HepG2 (cell line): Measurements from ENCODE around the gene DENND4C. TPM values are rescaled to one million over a fixed set of nuclear protein-coding genes. Genes with fewer than 3 reads are reported as not detected.
A peak's percentile ranks its signal among the peaks of the same experiment; 100 is the strongest.

Experiments
- ATF7 ChIP-seq, 2 experiments: fragments of 450-650 bp in 1 of 2; sonication (generic) in 1 of 2; formaldehyde crosslinking in 1 of 2; IDR thresholded peaks; 2 replicates each; pipeline versions ENCODE4 v1.4.0 to v1.6.1; 2016 to 2020; ENCODE audit warnings: antibody characterized with exemption in 1 of 2, mild to moderate bottlenecking in 1 of 2, missing genetic modification reagents in 1 of 2
- CAMTA2 ChIP-seq: sonication (generic); formaldehyde crosslinking; IDR thresholded peaks from 2 replicates; pipeline ENCODE4 v1.4.0; 2020; ENCODE audit warnings: mild to moderate bottlenecking, missing genetic modification reagents, borderline replicate concordance
- CCAR2 ChIP-seq: fragments of 200-400 bp; formaldehyde crosslinking; optimal IDR thresholded peaks from 2 replicates; pipeline ENCODE3; 2018; ENCODE audit warnings: low read depth, mild to moderate bottlenecking, low read length, moderate library complexity
- HMG20B ChIP-seq: conservative IDR thresholded peaks from 2 replicates; pipeline ENCODE4 v1.6.1; 2016; ENCODE audit warnings: missing genetic modification reagents, missing compliant biosample characterization
- LBX2 ChIP-seq: sonication (generic); formaldehyde crosslinking; IDR thresholded peaks from 2 replicates; pipeline ENCODE4 v1.5.0; 2020; ENCODE audit warnings: missing genetic modification reagents, mild to moderate bottlenecking, borderline replicate concordance
- MAX ChIP-seq: IDR thresholded peaks from 2 replicates; pipeline ENCODE4 v1.6.1; 2012; ENCODE audit warnings: inconsistent platforms
- MTF2 ChIP-seq: sonication (generic); formaldehyde crosslinking; IDR thresholded peaks from 2 replicates; pipeline ENCODE4 v1.5.0; 2020; ENCODE audit warnings: missing genetic modification reagents, borderline replicate concordance
- NFKB2 ChIP-seq: sonication (generic); formaldehyde crosslinking; IDR thresholded peaks from 2 replicates; pipeline ENCODE4 v1.4.0; 2020; ENCODE audit warnings: missing genetic modification reagents, borderline replicate concordance
- ZBED4 ChIP-seq: sonication (generic); formaldehyde crosslinking; IDR thresholded peaks from 2 replicates; pipeline ENCODE4 v1.4.0; 2020; ENCODE audit warnings: missing genetic modification reagents, borderline replicate concordance
- ZNF143 ChIP-seq: sonication (generic); formaldehyde crosslinking; IDR thresholded peaks from 2 replicates; pipeline ENCODE4 v1.4.0; 2020; ENCODE audit warnings: missing genetic modification reagents
- ZNF180 ChIP-seq: sonication (generic); formaldehyde crosslinking; IDR thresholded peaks from 2 replicates; pipeline ENCODE4 v1.4.0; 2020; ENCODE audit warnings: low read depth, missing genetic modification reagents, borderline replicate concordance
- ZNF230 ChIP-seq: sonication (generic); formaldehyde crosslinking; IDR thresholded peaks from 2 replicates; pipeline ENCODE4 v1.4.0; 2020; ENCODE audit warnings: mild to moderate bottlenecking, missing genetic modification reagents
- ZNF232 ChIP-seq: sonication (generic); formaldehyde crosslinking; IDR thresholded peaks from 2 replicates; pipeline ENCODE4 v1.4.0; 2020; ENCODE audit warnings: missing genetic modification reagents, borderline replicate concordance
- ZNF263 ChIP-seq: sonication (generic); formaldehyde crosslinking; IDR thresholded peaks from 2 replicates; pipeline ENCODE4 v1.4.0; 2020; ENCODE audit warnings: missing genetic modification reagents
- ZNF280D ChIP-seq: sonication (generic); formaldehyde crosslinking; IDR thresholded peaks from 2 replicates; pipeline ENCODE4 v1.5.1; 2020; ENCODE audit warnings: mild to moderate bottlenecking, missing genetic modification reagents
- ZNF33A ChIP-seq: sonication (generic); formaldehyde crosslinking; IDR thresholded peaks from 2 replicates; pipeline ENCODE4 v1.5.1; 2020; ENCODE audit warnings: missing genetic modification reagents, mild to moderate bottlenecking, moderate library complexity, borderline replicate concordance
- ZNF383 ChIP-seq: sonication (generic); formaldehyde crosslinking; IDR thresholded peaks from 2 replicates; pipeline ENCODE4 v1.4.0; 2020; ENCODE audit warnings: missing genetic modification reagents, mild to moderate bottlenecking, borderline replicate concordance
- ZNF431 ChIP-seq: sonication (generic); formaldehyde crosslinking; IDR thresholded peaks from 2 replicates; pipeline ENCODE4 v1.9.0; 2022; ENCODE audit warnings: missing genetic modification reagents, low read depth, mild to moderate bottlenecking, borderline replicate concordance
- ZNF615 ChIP-seq: sonication (generic); formaldehyde crosslinking; IDR thresholded peaks from 2 replicates; pipeline ENCODE4 v1.5.0; 2020; ENCODE audit warnings: mild to moderate bottlenecking, missing genetic modification reagents, borderline replicate concordance
- ZNF720 ChIP-seq: sonication (generic); formaldehyde crosslinking; IDR thresholded peaks from 2 replicates; pipeline ENCODE4 v1.4.0; 2020; ENCODE audit warnings: missing genetic modification reagents
- ZNF768 ChIP-seq: sonication (generic); formaldehyde crosslinking; IDR thresholded peaks from 2 replicates; pipeline ENCODE4 v1.4.0; 2020; ENCODE audit warnings: missing genetic modification reagents
- ZSCAN12 ChIP-seq: sonication (generic); formaldehyde crosslinking; IDR thresholded peaks from 2 replicates; pipeline ENCODE4 v1.9.0; 2021; ENCODE audit warnings: mild to moderate bottlenecking, missing genetic modification reagents
- polyA plus RNA-seq, 8 experiments: library from polyadenylated mRNA; depleted of rRNA in 3 of 8; stranded (reverse) in 7 of 8; unstranded in 1 of 8; fragments of >200 nt; fragmentation: Illumina TruSeq in 4 of 8; extraction: Trizol in 4 of 8; gene quantifications; 2 replicates each; pipeline versions ENCODE4 v1.2.1 to v1.2.3, GENCODE V29; 2011 to 2016; ENCODE audit warnings: low read depth in 4 of 8, missing spikeins in 1 of 8, mixed read lengths in 1 of 8; ENCODE audit not compliant: insufficient read depth in 1 of 8
- total RNA-seq, 5 experiments: library from RNA; depleted of rRNA; stranded (reverse); fragments of >200 nt; fragmentation: Illumina TruSeq; extraction: Trizol; gene quantifications; 2 replicates each; pipeline ENCODE4 v1.2.3, GENCODE V29; 2016; ENCODE audit warnings: low read depth in 1 of 5

DENND4C gene
- total and polyA plus RNA-seq, 2 of the 13 experiments (the other 11 are each of a cell fraction or from before 2014, with no cell fraction given): 19.1 to 27.2 TPM

GRCh38 chr9:19408693-19409400, 178.4 kb downstream of the DENND4C start, which contains the start of gene ACER2 (continued):
- TF ChIP-seq ZBED4 (no peak), CCAR2 (no peak), ZNF232 (peak; percentile 71; the same call in 1 of the 2 replicates), ZNF768 (CRISPR knock-in tag) (peak; percentile 64; the same call in 1 of the 2 replicates), CAMTA2 (no peak), ZNF143 (peak; percentile 46; the same call in 1 of the 2 replicates), ZNF180 (no peak), ZNF280D (CRISPR knock-in tag) (no peak), ZNF615 (no peak), ATF7 (IDR thresholded peaks at IDR 0.05) (no peak), ATF7 (CRISPR knock-in tag; IDR thresholded peaks at IDR 0.05) (no peak), ZNF230 (peak; percentile 11; the same call in 1 of the 2 replicates), NFKB2 (peak; percentile 86; the same call in 1 of the 2 replicates), MAX (peak; percentile 79), LBX2 (CRISPR knock-in tag) (no peak), MTF2 (no peak), ZSCAN12 (peak; percentile 69; the same call in 1 of the 2 replicates), ZNF431 (CRISPR knock-in tag) (peak; percentile 70; the same call in 1 of the 2 replicates), HMG20B (CRISPR knock-in tag) (no peak), ZNF263 (CRISPR knock-in tag) (0 out of 2 replicates have a peak, but pooled peaks have one; percentile 39), ZNF720 (CRISPR knock-in tag) (no peak), ZNF383 (CRISPR knock-in tag) (no peak), ZNF33A (CRISPR knock-in tag) (no peak)
